SKM-1 (cell line): ENCODE results near the gene APOD.
"Not testable (repeated sequence)": the region's sequence is repeated elsewhere in the genome, so short reads cannot be mapped to it uniquely, and the experiment has no call there.

Experiments used
- DNase-seq: peaks from one replicate; lab custom pipeline; 2025; ENCODE audit not compliant: unreplicated experiment; lab: John Stamatoyannopoulos, UW

Gene APOD

GRCh38 chr3:195617784-195618659 lies 34.3 kb upstream of the APOD start:
- not testable (repeated sequence) for DNase-seq

GRCh38 chr3:195617134-195617533 lies 33.4 kb upstream of the APOD start:
- DNase-seq: not testable (repeated sequence)

GRCh38 chr3:195616681-195617080 lies 32.9 kb upstream of the APOD start:
- DNase-seq: no peak

GRCh38 chr3:195615952-195616537 lies 32.3 kb upstream of the APOD start:
- DNase-seq: not testable (repeated sequence)

GRCh38 chr3:195614672-195615504 lies 31.1 kb upstream of the APOD start:
- DNase-seq: not testable (repeated sequence)

- DNase-seq: no peak
These were observed 29.8 kb upstream of the APOD start for GRCh38 chr3:195613468-195614069.

GRCh38 chr3:195612075-195612800 lies 28.5 kb upstream of the APOD start:
- no peak for DNase-seq

GRCh38 chr3:195609229-195609628 lies 25.5 kb upstream of the APOD start:
- no peak for DNase-seq

- not testable (repeated sequence) for DNase-seq
These were observed 18.0 kb upstream of the APOD start for GRCh38 chr3:195601785-195602184.

GRCh38 chr3:195601382-195601781 lies 17.6 kb upstream of the APOD start:
- DNase-seq: no peak

- not testable (repeated sequence) for DNase-seq
These were observed 16.2 kb upstream of the APOD start for GRCh38 chr3:195599926-195600325.

- DNase-seq: not testable (repeated sequence)
These were observed 15.8 kb upstream of the APOD start for GRCh38 chr3:195599516-195599915.

- no peak for DNase-seq
These were observed 14.1 kb upstream of the APOD start for GRCh38 chr3:195597848-195598247.

GRCh38 chr3:195597229-195597628 lies 13.5 kb upstream of the APOD start:
- no peak for DNase-seq

GRCh38 chr3:195596765-195597171 lies 13.0 kb upstream of the APOD start:
- no peak for DNase-seq

- DNase-seq: no peak
These were observed 12.2 kb upstream of the APOD start for GRCh38 chr3:195595785-195596531.

GRCh38 chr3:195591852-195592251 lies 8.1 kb upstream of the APOD start:
- no peak for DNase-seq

GRCh38 chr3:195591220-195591619 lies 7.5 kb upstream of the APOD start:
- DNase-seq: no peak

- not testable (repeated sequence) for DNase-seq
These were observed 6.6 kb upstream of the APOD start for GRCh38 chr3:195590381-195590780.

GRCh38 chr3:195589796-195590195 lies 6.1 kb upstream of the APOD start:
- DNase-seq: not testable (repeated sequence)
